Cerebellar nuclear complex (tissue), 1 donor: Measurements from ENCODE around the gene LIMA1.
"Not testable (repeated sequence)": the region's sequence is repeated elsewhere in the genome, so short reads cannot be mapped to it uniquely, and the experiment has no call there.

Source experiments
- DNase-seq, 2 experiments: peaks; one replicate each; lab custom pipeline; 2025; lab: John Stamatoyannopoulos, UW

The LIMA1 gene

GRCh38 chr12:50187084-50187900 lies 96.0 kb downstream of the LIMA1 start:
- DNase-seq: no peak

GRCh38 chr12:50186681-50187080 lies 96.6 kb downstream of the LIMA1 start:
- DNase-seq: no peak

DNA sequence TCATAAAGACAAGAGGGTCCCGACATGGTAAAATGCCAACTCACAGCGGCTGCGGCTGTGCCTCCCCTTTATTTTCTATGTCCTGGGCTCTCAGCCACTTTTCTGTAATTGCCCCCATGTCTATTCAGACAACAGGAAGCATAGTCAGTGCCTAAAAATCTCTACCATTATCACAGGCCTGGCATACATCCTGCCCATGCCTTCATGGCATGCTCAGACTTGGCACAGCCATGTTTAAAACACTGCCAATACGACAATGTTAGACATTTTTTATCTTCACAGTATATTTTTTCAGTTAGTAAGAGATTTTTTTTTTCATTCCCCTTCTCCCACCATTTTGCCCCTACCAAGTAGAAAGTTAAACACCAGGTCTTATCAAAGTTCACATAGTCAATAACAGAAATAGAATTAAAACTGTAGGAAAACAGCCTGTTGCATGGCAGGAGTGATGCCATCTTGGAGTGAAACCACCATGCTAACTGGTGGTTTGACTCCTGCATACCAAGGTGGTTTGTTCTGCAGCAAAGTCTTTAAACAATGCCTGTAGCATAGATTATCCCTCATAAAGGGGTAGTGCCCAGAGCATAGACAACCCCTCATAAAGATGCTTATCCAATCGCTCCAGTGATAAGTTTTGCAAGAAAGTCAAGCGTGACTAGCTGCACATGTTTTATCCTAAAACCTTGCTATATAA lies 97.2 kb downstream of the LIMA1 start:
- DNase-seq: no peak

DNA sequence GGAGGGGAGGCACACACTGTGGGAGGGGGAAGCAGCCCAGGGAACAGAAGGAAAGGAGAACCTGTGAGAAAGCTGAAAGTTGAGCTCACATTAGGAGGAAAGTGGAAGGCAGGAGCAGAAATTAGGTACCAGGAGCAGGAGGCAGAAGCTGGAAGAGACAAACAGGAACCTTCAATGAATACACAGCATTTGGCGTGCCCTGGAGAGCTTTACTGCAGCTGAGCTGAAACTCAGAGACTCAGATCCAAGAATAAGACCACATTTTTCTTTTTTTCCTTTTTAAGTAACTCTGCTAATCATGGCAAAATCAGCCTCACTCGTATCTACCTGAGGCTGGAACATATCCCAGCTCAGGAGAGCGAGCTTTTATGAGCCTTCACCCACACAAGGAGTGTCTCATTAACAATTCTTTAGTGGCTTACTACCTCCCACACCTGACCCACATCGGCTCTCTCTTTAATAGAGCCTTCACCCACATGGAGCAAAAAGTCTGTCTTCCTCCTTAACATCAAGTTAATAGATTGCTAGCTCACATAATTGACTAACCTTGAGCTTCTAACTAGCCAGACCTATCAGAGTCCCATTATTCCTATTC lies 97.9 kb downstream of the LIMA1 start:
- no peak for DNase-seq

DNA sequence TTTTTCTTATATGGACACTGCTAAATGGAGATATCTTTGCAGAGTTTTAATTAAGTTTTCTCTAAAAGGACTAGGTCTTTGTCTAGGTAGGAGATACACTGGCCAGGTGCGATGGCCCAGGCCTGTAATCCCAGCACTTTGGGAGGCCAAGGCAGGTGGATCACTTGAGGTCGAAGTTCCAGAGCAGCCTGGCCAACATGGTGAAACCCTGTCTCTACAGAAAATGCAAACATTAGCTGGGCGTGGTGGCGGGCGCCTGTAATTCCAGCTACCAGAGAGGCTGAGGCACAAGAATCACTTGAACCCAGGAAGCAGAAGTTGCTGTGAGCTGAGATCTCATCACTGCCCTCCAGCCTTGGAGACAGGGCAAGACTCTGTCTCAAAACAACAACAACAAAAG lies 99.1 kb downstream of the LIMA1 start:
- DNase-seq: no peak

DNA sequence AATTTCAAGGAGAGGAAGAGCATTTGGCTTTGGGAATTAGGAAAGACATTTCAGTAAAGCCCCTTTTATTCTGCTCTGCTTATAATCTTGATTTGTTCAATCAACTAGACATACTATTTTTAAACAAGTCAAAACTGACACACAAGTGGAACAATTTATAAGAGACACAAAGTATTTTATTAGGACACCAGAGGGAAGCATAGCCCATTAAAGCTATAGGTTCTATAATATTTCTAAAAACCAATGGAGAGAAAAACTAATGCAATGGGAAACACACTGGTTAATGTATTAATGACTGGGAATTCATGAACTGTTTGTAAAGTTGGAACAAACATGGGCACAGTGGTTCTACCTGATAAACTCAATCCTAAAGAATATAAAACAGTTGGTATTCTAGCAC lies 100.9 kb downstream of the LIMA1 start:
- no peak for DNase-seq

- peak in 1 of 2 experiments; percentile 21 for DNase-seq
These were observed 101.6 kb downstream of the LIMA1 start for GRCh38 chr12:50181691-50182090.

- DNase-seq: no peak
These were observed 107.6 kb downstream of the LIMA1 start for GRCh38 chr12:50175716-50176026.

- DNase-seq: peak in 1 of 2 experiments; percentile 63
These were observed 108.2 kb downstream of the LIMA1 start for GRCh38 chr12:50174971-50175715.

DNA sequence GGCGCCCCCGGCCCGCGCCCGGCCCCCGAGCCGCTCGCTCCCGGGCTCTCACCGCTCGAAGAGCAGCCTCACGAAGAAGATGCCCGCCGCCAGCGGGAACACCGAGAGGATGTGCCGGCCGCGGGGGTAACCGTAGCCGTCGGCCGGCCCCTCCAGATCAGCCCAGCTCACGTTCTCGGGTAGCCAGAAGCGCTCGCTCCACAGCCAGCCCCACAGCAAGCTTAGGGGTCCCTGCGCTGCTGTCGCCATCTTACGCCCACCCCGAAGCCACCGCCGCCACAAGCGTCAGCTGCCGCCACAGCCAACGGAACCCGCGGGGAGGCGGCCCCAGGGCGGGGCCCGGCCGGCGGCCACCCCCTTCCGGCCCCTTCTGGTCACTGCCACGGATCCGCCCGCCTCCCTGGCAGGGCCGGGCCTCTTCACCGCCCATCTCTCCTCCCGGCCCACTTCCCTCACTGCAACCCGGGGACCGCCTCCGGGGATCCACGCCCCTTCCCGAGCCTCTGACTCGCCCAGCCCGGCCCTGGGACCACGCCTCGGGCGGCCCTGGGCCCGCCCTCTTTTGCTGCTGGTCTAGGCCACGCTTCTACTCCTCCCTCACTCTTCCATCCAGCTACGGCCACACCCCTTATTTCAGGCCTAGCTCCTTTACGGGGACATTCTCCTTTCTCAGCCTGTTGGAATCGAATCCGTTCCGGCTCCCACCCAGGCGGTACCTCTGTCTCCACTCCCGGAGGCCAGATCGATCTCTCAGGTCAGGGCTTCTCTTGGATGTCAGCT lies 116.1 kb downstream of the LIMA1 start, which contains the start of gene CERS5:
Gene CERS5, minus strand, starts transcription at position 321 of the 780 bp plus-strand sequence. Its CDS starts 72 bp downstream, at position 249.
- peak; percentile 75 to 83 for DNase-seq

DNA sequence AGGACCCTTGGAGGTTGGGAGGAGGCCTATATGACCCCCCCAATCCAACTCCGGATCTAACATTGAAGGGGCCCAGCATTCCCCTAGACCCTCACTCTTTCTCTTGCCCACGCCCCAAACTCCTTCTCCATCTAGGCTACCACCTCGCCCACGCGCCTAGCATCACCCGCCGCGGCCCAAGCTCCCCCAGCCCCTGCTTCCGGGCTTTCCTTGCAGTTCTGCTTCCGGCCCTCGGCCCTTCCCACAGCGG lies 116.6 kb downstream of the LIMA1 start:
- no peak for DNase-seq

DNA sequence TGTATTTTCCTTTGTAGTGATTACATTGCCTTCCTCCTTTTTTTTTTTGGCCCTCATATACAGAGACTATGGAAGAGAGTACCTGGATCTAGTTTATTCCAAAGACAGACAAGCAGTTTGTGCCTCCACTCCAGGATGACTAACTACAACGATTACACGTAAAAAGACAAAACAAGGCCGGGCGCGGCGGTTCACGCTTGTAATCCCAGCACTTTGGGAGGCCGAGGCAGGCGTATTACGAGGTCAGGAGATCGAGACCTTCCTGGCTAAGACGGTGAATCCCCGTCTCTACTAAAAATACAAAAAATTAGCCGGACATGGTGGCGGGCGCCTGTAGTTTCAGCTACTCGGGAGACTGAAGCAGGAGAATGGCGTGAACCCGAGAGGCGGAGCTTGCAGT lies 118.4 kb downstream of the LIMA1 start:
- DNase-seq: no peak

DNA sequence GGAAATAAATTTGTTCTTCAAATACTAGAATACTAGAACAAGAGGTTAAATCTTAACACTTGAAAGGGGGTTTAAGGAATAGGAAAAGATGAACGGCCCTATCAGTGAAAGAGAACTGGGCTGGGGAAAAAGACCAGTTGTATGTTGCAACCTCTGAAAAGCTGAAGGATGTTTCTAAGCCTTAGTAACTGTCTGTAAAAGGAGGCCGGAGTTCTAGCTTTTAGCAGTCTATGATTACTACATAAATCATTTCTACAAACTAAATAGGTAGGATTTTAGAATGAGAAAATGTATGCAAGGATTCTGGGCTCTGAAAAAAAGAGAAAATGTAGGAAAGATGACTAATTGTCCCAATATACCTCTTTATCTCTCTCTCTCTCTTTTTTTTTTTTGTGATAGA lies 121.1 kb downstream of the LIMA1 start:
- no peak for DNase-seq

DNA sequence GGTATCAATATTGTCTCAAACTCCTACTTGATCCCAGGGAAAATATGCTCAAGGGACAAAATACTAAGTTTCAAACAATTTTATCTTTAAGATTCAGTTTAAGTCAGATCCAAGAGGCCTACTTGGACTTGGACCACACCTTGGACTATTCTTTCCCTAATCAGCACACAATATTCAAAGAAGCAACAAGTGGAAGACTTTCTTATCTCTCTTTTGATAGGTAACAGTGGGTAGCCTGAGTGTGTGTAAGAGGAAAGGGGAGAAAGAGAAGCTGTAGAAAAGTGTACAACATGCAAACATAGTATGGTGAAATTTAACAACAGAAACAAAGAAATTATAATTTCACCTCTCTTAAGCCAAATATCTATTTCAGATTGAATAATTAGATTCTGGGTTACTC lies 122.7 kb downstream of the LIMA1 start:
- no peak for DNase-seq

DNA sequence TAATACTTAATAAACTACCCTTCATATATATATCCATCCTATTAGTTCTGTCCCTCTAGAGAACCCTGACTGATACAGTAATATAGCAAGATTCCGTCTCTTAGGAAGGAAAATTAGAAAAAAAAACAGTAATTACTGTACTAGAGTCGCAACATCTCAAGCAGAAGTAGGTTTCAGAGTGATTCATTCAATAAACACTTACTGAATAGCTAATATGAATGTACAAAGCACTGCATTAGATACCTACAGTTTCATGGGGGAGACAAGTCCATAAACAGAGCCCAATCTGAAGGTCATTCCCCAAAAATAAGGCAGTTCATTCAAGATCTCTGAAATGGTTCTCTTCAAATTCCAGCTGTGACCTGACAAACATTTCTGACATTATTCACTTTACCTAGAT lies 126.1 kb downstream of the LIMA1 start:
- no peak for DNase-seq

- DNase-seq: no peak
These were observed 126.7 kb downstream of the LIMA1 start for GRCh38 chr12:50156641-50157040.

GRCh38 chr12:50154947-50155346 lies 128.4 kb downstream of the LIMA1 start:
- not testable (repeated sequence) for DNase-seq

GRCh38 chr12:50151047-50151687 lies 132.2 kb downstream of the LIMA1 start:
- DNase-seq: no peak

- DNase-seq: no peak
These were observed 134.0 kb downstream of the LIMA1 start for GRCh38 chr12:50149311-50149710.

DNA sequence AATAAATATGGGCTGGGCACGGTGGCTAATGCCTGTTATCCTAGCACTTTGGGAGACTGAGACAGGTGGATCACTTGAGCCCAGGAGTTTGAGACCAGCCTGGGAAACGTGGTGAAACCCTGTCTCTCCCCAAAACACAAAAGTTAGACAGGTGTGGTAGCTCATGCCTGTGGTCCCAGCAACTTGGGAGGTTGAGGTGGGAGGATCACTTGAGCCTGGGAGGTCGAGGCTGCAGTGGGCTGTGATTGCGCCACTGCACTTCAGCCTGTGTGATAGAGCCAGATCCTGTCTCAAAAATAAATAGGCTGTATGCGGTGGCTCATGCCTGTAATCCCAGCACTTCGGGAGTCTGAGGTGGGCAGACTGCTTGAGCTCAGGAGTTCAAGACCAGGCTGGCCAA lies 135.3 kb downstream of the LIMA1 start:
- DNase-seq: not testable (repeated sequence)

DNA sequence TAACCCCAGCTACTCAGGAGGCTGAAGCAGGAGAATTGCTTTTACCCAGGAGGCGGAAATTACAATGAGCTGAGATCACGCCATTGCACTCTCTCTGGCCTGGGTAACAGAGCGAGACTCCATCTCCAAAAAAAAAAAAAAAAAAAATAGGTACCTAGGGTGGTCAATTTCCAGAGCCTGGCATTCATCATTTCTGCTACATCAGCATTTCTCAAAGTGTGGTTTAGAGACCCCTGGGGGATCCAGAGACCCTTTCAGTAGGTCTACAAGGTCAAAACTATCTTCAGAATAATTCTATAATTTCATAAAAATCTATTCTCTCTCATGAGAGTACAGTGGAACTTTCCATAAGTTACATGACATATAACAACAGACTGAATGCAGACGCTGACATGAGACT lies 136.0 kb downstream of the LIMA1 start:
- DNase-seq: no peak
